Nephron progenitor cell (in vitro differentiated cells): Measurements from ENCODE around the gene NPPC.

Experiments used
- DNase-seq: peaks from one replicate; pipeline ENCODE4 v3.0.0; 2021
- H3K27ac Mint-ChIP-seq: 2 replicates; pipeline ENCODE4 v1.8.0; 2021; ENCODE audit warnings: mild to moderate bottlenecking, moderate library complexity, mixed read lengths
- H3K27me3 Mint-ChIP-seq: 2 replicates; pipeline ENCODE4 v1.8.0; 2021; ENCODE audit warnings: mild to moderate bottlenecking, low read depth, mixed read lengths; ENCODE audit not compliant: poor library complexity
- H3K36me3 Mint-ChIP-seq: 2 replicates; pipeline ENCODE4 v1.8.0; 2021; ENCODE audit warnings: low read depth, mixed read lengths
- H3K4me1 Mint-ChIP-seq: 2 replicates; pipeline ENCODE4 v1.8.0; 2021; ENCODE audit warnings: mixed read lengths
- H3K4me3 Mint-ChIP-seq: 2 replicates; pipeline ENCODE4 v1.8.0; 2021; ENCODE audit warnings: mild to moderate bottlenecking, moderate library complexity, mixed read lengths
- H3K9me3 Mint-ChIP-seq: 2 replicates; pipeline ENCODE4 v1.8.0; 2021; ENCODE audit warnings: mild to moderate bottlenecking, moderate library complexity, mixed read lengths
- TF ChIP-seq, protein P1 (sequence below): fragments of 200-600 bp; sonication (generic); IDR thresholded peaks from 2 replicates; pipeline ENCODE4 v1.5.0; 2021; ENCODE audit warnings: antibody characterized with exemption

NPPC gene

DNA sequence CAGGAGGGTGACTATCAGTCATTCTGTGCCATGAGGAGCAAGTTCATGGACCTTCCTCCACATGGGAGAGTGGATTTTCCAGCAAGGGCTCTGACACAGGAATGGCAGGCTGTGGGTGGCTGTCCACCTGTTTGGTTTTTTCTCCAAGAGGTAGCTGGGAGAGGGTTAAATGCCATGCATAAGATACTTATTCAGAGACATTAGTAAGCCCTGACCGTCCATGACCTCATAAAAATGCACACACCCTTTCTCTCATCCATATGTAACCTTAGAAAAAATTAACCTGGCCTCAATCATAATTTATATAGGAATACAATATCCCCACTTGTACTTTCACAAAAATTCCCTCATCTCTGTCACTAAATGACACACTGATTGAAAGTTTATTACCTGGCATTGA, 51.3 kb downstream of the NPPC start:
- TF ChIP-seq, protein P1, sequence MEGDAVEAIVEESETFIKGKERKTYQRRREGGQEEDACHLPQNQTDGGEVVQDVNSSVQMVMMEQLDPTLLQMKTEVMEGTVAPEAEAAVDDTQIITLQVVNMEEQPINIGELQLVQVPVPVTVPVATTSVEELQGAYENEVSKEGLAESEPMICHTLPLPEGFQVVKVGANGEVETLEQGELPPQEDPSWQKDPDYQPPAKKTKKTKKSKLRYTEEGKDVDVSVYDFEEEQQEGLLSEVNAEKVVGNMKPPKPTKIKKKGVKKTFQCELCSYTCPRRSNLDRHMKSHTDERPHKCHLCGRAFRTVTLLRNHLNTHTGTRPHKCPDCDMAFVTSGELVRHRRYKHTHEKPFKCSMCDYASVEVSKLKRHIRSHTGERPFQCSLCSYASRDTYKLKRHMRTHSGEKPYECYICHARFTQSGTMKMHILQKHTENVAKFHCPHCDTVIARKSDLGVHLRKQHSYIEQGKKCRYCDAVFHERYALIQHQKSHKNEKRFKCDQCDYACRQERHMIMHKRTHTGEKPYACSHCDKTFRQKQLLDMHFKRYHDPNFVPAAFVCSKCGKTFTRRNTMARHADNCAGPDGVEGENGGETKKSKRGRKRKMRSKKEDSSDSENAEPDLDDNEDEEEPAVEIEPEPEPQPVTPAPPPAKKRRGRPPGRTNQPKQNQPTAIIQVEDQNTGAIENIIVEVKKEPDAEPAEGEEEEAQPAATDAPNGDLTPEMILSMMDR: no peak
- no peak for DNase-seq

More for the DNA sequence above, 51.3 kb downstream of the NPPC start:
- no peak overlapping the region for H3K27ac Mint-ChIP-seq
- H3K9me3 Mint-ChIP-seq: peaks cover 14% of the 10 kb centered on the region
- H3K4me1 Mint-ChIP-seq: peaks cover 5% of the 10 kb centered on the region
- peaks cover 20% of the 10 kb centered on the region for H3K27me3 Mint-ChIP-seq
- no peak overlapping the region for H3K4me3 Mint-ChIP-seq
- H3K36me3 Mint-ChIP-seq: peaks cover 3% of the 10 kb centered on the region
